ENCODE measurements around the gene UNC45B.
A peak's percentile ranks its signal among the peaks of the same experiment; 100 is the strongest.

Gene UNC45B

GRCh38 chr17:35210741-35211140 is 63.1 kb downstream of the UNC45B start:
- no peak for TF ChIP-seq CTCF (IDR thresholded peaks at IDR 0.05; ENCODE audit: low read depth, low read length)
- TF ChIP-seq EZH2phosphoT487 (IDR thresholded peaks at IDR 0.05; ENCODE audit: low read depth) = no peak
- no peaks in the 10 kb centered on the region for H3K79me2 ChIP-seq (ENCODE audit: low read length)
- H3K27ac ChIP-seq (ENCODE audit: low read length) = no peak overlapping the region
- H3K36me3 ChIP-seq (replicated peaks; ENCODE audit: low read depth, low read length) = no peaks in the 10 kb centered on the region
- H3K27me3 ChIP-seq (ENCODE audit: low read depth, low read length) = no peaks in the 10 kb centered on the region
- H3K9ac ChIP-seq (ENCODE audit: low read length) = no peak overlapping the region
- H4K20me1 ChIP-seq (ENCODE audit: insufficient read depth, low read length) = no peaks in the 10 kb centered on the region
- peaks cover 29% of the 10 kb centered on the region for H3K4me1 ChIP-seq (ENCODE audit: low read length)
- no peak overlapping the region for H3K4me2 ChIP-seq (ENCODE audit: low read length)
- H3K4me3 ChIP-seq (ENCODE audit: low read length) = no peak overlapping the region
- no peak overlapping the region for H2AFZ ChIP-seq (ENCODE audit: low read depth, low read length)
- H3K9me3 ChIP-seq (ENCODE audit: insufficient read depth, low read length) = no peaks in the 10 kb centered on the region

GRCh38 chr17:35212668-35213067 is 65.1 kb downstream of the UNC45B start:
- Histone ChIP-seq H3K27ac (ENCODE audit: low read length) (no peak overlapping the region), H3K9ac (ENCODE audit: low read length) (no peak overlapping the region), H3K36me3 (replicated peaks; ENCODE audit: low read depth, low read length) (no peaks in the 10 kb centered on the region), H4K20me1 (ENCODE audit: insufficient read depth, low read length) (no peaks in the 10 kb centered on the region), H3K79me2 (ENCODE audit: low read length) (no peaks in the 10 kb centered on the region), H3K9me3 (ENCODE audit: insufficient read depth, low read length) (no peaks in the 10 kb centered on the region), H3K27me3 (ENCODE audit: low read depth, low read length) (no peaks in the 10 kb centered on the region), H3K4me1 (ENCODE audit: low read length) (peaks cover 37% of the 10 kb centered on the region), H3K4me2 (ENCODE audit: low read length) (no peak overlapping the region), H3K4me3 (ENCODE audit: low read length) (no peak overlapping the region), H2AFZ (ENCODE audit: low read depth, low read length) (no peak overlapping the region)
- TF ChIP-seq EZH2phosphoT487 (IDR thresholded peaks at IDR 0.05; ENCODE audit: low read depth) = no peak
- no peak for TF ChIP-seq CTCF (IDR thresholded peaks at IDR 0.05; ENCODE audit: low read depth, low read length)

GRCh38 chr17:35213412-35213940 is 65.9 kb downstream of the UNC45B start:
- Histone ChIP-seq H3K9me3 (ENCODE audit: insufficient read depth, low read length) (no peaks in the 10 kb centered on the region), H3K27ac (ENCODE audit: low read length) (no peak overlapping the region), H3K4me1 (ENCODE audit: low read length) (peaks cover 39% of the 10 kb centered on the region), H3K36me3 (replicated peaks; ENCODE audit: low read depth, low read length) (no peaks in the 10 kb centered on the region), H3K9ac (ENCODE audit: low read length) (no peak overlapping the region), H3K4me3 (ENCODE audit: low read length) (no peak overlapping the region), H4K20me1 (ENCODE audit: insufficient read depth, low read length) (no peaks in the 10 kb centered on the region), H3K79me2 (ENCODE audit: low read length) (no peaks in the 10 kb centered on the region), H3K27me3 (ENCODE audit: low read depth, low read length) (no peaks in the 10 kb centered on the region), H2AFZ (ENCODE audit: low read depth, low read length) (no peak overlapping the region), H3K4me2 (ENCODE audit: low read length) (no peak overlapping the region)
- TF ChIP-seq EZH2phosphoT487 (IDR thresholded peaks at IDR 0.05; ENCODE audit: low read depth) = no peak

- H3K9me3 ChIP-seq (ENCODE audit: insufficient read depth, low read length) = no peaks in the 10 kb centered on the region
- no peaks in the 10 kb centered on the region for H3K79me2 ChIP-seq (ENCODE audit: low read length)
- peak overlapping the region; percentile 45 for H3K4me3 ChIP-seq (ENCODE audit: low read length)
- peak overlapping the region; percentile 63 for H3K4me2 ChIP-seq (ENCODE audit: low read length)
- H3K36me3 ChIP-seq (replicated peaks; ENCODE audit: low read depth, low read length) = no peaks in the 10 kb centered on the region
- H3K27ac ChIP-seq (ENCODE audit: low read length) = peak overlapping the region; percentile 86
- TF ChIP-seq CTCF (IDR thresholded peaks at IDR 0.05; ENCODE audit: low read depth, low read length) = no peak
- no peak for TF ChIP-seq EZH2phosphoT487 (IDR thresholded peaks at IDR 0.05; ENCODE audit: low read depth)
- no peaks in the 10 kb centered on the region for H3K27me3 ChIP-seq (ENCODE audit: low read depth, low read length)
- peaks cover 46% of the 10 kb centered on the region for H3K4me1 ChIP-seq (ENCODE audit: low read length)
- H4K20me1 ChIP-seq (ENCODE audit: insufficient read depth, low read length) = no peaks in the 10 kb centered on the region
- peak overlapping the region; percentile 23; the same call in 1 of the 2 replicates for H2AFZ ChIP-seq (ENCODE audit: low read depth, low read length)
- H3K9ac ChIP-seq (ENCODE audit: low read length) = peak overlapping the region; percentile 49; the same call in 1 of the 2 replicates
These were observed 66.6 kb downstream of the UNC45B start for GRCh38 chr17:35214192-35214591.
